HepG2 (cell line): ENCODE data around the gene DAB2IP. TPM values are rescaled to one million over a fixed set of nuclear protein-coding genes. Genes with fewer than 3 reads are reported as not detected.

Experiments used
- ATAC-seq: fragments of 200-7000 bp; cut with Tn5 transposase; 3 replicates; pipeline ENCODE4 v1.9.1; 2020; ENCODE audit warnings: mild to moderate bottlenecking, moderate library complexity
- BruUV-seq: library from RNA; stranded (reverse); fragments of 400-500 nt; replicated peaks from 2 replicates; lab custom pipeline; 2021; lab: Mats Ljungman, UMichigan
- CTCF ChIA-PET: fragments of 300-600 bp; formaldehyde crosslinking; extraction: SDS; loops from one replicate; lab custom pipeline; 2021; ENCODE audit warnings: low total read pairs, inconsistent platforms, low intra/inter-chr PET ratio; lab: Yijun Ruan, JAX
- POLR2A ChIA-PET: fragments of 350-600 bp; sonication (Branson Sonifier 250); formaldehyde crosslinking; loops from one replicate; lab custom pipeline; 2020; ENCODE audit warnings: antibody characterized with exemption, inconsistent platforms; lab: Yijun Ruan, JAX
- DNase-seq: peaks from one replicate; pipeline ENCODE4 v3.0.0-alpha.2; 2015; ENCODE audit warnings: low spot score
- FAIRE-seq: peaks from 3 replicates; lab custom pipeline; 2011; peaks lifted over from hg19 to GRCh38; lab: Jason Lieb, UNC
- H2AFZ ChIP-seq: one replicate; pipeline ENCODE4 v1.6.1; 2011; ENCODE audit warnings: low read length, inconsistent platforms
- H3K27ac ChIP-seq: fragments of 300-600 bp; 3 replicates; pipeline ENCODE4 v1.8.0; 2011; ENCODE audit warnings: mixed run types, mild to moderate bottlenecking, mixed read lengths, low read length, inconsistent platforms; ENCODE audit not compliant: insufficient read depth; ENCODE audit errors: extremely low read length
- H3K27me3 ChIP-seq, 2 experiments: fragments of 200-600 bp in 1 of 2; 2 replicates in 1 of 2; 3 replicates in 1 of 2; pipeline versions ENCODE4 v1.6.0 to v1.8.0; 2011; ENCODE audit warnings: low read length in 2 of 2, mild to moderate bottlenecking in 2 of 2, moderate library complexity in 2 of 2, inconsistent platforms in 1 of 2; ENCODE audit not compliant: insufficient read depth in 2 of 2, control insufficient read depth in 1 of 2
- H3K36me3 ChIP-seq, 2 experiments: fragments of 200-600 bp in 1 of 2; replicated peaks in 1 of 2; 2 replicates in 1 of 2; 3 replicates in 1 of 2; pipeline versions ENCODE4 v1.5.1 to v1.8.0; 2011; ENCODE audit warnings: low read length in 2 of 2, inconsistent platforms in 1 of 2; ENCODE audit not compliant: insufficient read depth in 2 of 2, control insufficient read depth in 1 of 2
- H3K4me1 ChIP-seq: 2 replicates; pipeline ENCODE4 v1.5.1; 2012; ENCODE audit warnings: low read length, inconsistent platforms; ENCODE audit not compliant: insufficient read depth
- H3K4me2 ChIP-seq: 2 replicates; pipeline ENCODE4 v1.6.0; 2011; ENCODE audit warnings: low read depth, low read length, inconsistent platforms
- H3K4me3 ChIP-seq, 3 experiments: fragments of 200-600 bp in 1 of 3; sonication (generic), shearing (Covaris generic) in 1 of 3; replicated peaks in 1 of 3; 2 replicates each; pipeline ENCODE4 v1.5.1; 2011 to 2016; ENCODE audit warnings: low read length in 3 of 3, inconsistent platforms in 2 of 3, low read depth in 2 of 3, mild to moderate bottlenecking in 2 of 3, control low read depth in 1 of 3, mixed read lengths in 1 of 3; ENCODE audit not compliant: insufficient read depth in 1 of 3
- H3K79me2 ChIP-seq: one replicate; pipeline ENCODE4 v1.6.1; 2011; ENCODE audit warnings: low read length, inconsistent platforms; ENCODE audit not compliant: insufficient read depth
- H3K9ac ChIP-seq: 2 replicates; pipeline ENCODE4 v1.6.0; 2011; ENCODE audit warnings: mild to moderate bottlenecking, low read depth, low read length, inconsistent platforms; ENCODE audit not compliant: insufficient read depth
- H3K9me3 ChIP-seq: 2 replicates; pipeline ENCODE4 v1.5.1; 2012; ENCODE audit warnings: mild to moderate bottlenecking, low read length
- H4K20me1 ChIP-seq: 2 replicates; pipeline ENCODE4 v1.6.0; 2011; ENCODE audit warnings: inconsistent platforms, mild to moderate bottlenecking, low read length, moderate library complexity; ENCODE audit not compliant: insufficient read depth
- CBFB ChIP-seq: sonication (generic); formaldehyde crosslinking; IDR thresholded peaks from 2 replicates; pipeline ENCODE4 v1.4.0; 2020; ENCODE audit warnings: missing genetic modification reagents
- CHCHD3 ChIP-seq: sonication (generic); formaldehyde crosslinking; IDR thresholded peaks from 2 replicates; pipeline ENCODE4 v1.8.0; 2022; ENCODE audit warnings: mild to moderate bottlenecking, missing genetic modification reagents, moderate library complexity
- CREM ChIP-seq, 2 experiments: sonication (generic) in 1 of 2; formaldehyde crosslinking in 1 of 2; IDR thresholded peaks; 2 replicates each; pipeline versions ENCODE4 v1.4.0 to v1.6.1; 2016 to 2020; ENCODE audit warnings: antibody characterized with exemption in 1 of 2, mild to moderate bottlenecking in 1 of 2, missing genetic modification reagents in 1 of 2
- FOXK1 ChIP-seq: sonication (generic); formaldehyde crosslinking; IDR thresholded peaks from 2 replicates; pipeline ENCODE4 v1.4.0; 2020; ENCODE audit warnings: low read depth, missing genetic modification reagents, borderline replicate concordance
- HDAC6 ChIP-seq: fragments of 200-600 bp; sonication (generic); IDR thresholded peaks from 2 replicates; pipeline ENCODE4 v1.7.0; 2017; ENCODE audit warnings: mild to moderate bottlenecking, antibody characterized with exemption, low read length, low read depth
- MAFK ChIP-seq, 2 experiments: IDR thresholded peaks in 1 of 2; conservative IDR thresholded peaks in 1 of 2; 2 replicates each; pipeline ENCODE4 v1.6.1; 2011; ENCODE audit warnings: improper control_type of control experiment in 2 of 2, low read length in 2 of 2
- NCOA2 ChIP-seq: sonication (generic); formaldehyde crosslinking; IDR thresholded peaks from 2 replicates; pipeline ENCODE4 v1.8.0; 2022; ENCODE audit warnings: inconsistent platforms
- RFXAP ChIP-seq: sonication (generic); formaldehyde crosslinking; IDR thresholded peaks from 2 replicates; pipeline ENCODE4 v1.4.0; 2020; ENCODE audit warnings: missing genetic modification reagents, borderline replicate concordance
- SP1 ChIP-seq, 2 experiments: fragments of 450-650 bp in 1 of 2; sonication (generic) in 1 of 2; formaldehyde crosslinking in 1 of 2; IDR thresholded peaks; 2 replicates each; pipeline versions ENCODE4 v1.4.0 to v1.6.1; 2016 to 2020; ENCODE audit warnings: missing genetic modification reagents in 1 of 2
- YY1 ChIP-seq: IDR thresholded peaks from 2 replicates; pipeline ENCODE4 v1.6.1; 2011; ENCODE audit warnings: low read length, low read depth, moderate library complexity, mild to moderate bottlenecking; ENCODE audit not compliant: insufficient read depth, insufficient replicate concordance
- ZFP36L2 ChIP-seq: sonication (generic); formaldehyde crosslinking; IDR thresholded peaks from 2 replicates; pipeline ENCODE4 v1.4.0; 2020; ENCODE audit warnings: missing genetic modification reagents
- ZNF430 ChIP-seq: sonication (generic); formaldehyde crosslinking; IDR thresholded peaks from 2 replicates; pipeline ENCODE4 v1.9.0; 2021; ENCODE audit warnings: mild to moderate bottlenecking, missing genetic modification reagents
- ZNF484 ChIP-seq: sonication (generic); formaldehyde crosslinking; IDR thresholded peaks from 2 replicates; pipeline ENCODE4 v1.5.1; 2020; ENCODE audit warnings: mild to moderate bottlenecking, low read depth, missing genetic modification reagents, borderline replicate concordance
- ZNF496 ChIP-seq: sonication (generic); formaldehyde crosslinking; IDR thresholded peaks from 2 replicates; pipeline ENCODE4 v1.8.1; 2023; ENCODE audit warnings: mild to moderate bottlenecking, moderate library complexity, missing genetic modification reagents; ENCODE audit not compliant: insufficient replicate concordance
- ZNF556 ChIP-seq: sonication (generic); formaldehyde crosslinking; IDR thresholded peaks from 2 replicates; pipeline ENCODE4 v1.4.0; 2020; ENCODE audit warnings: mild to moderate bottlenecking, missing genetic modification reagents, borderline replicate concordance
- ZNF788 ChIP-seq: sonication (generic); formaldehyde crosslinking; IDR thresholded peaks from 2 replicates; pipeline ENCODE4 v1.5.0; 2020; ENCODE audit warnings: mild to moderate bottlenecking, missing genetic modification reagents, borderline replicate concordance
- WGBS: methylation state at CpG from one replicate; pipeline ENCODE4 v1.1.6; 2017; ENCODE audit warnings: low lambda C conversion rate; 5-methylcytosine and 5-hydroxymethylcytosine counted together
- in situ Hi-C: cut with HindIII; loops from 2 replicates; pipeline ENCODE4 v1.10.0; 2017; ENCODE audit warnings: low pct_unique_long_range_greater_than_20kb; ENCODE audit not compliant: extremely low pct_ligation_motif_present
- intact Hi-C: fragments of 100-400 bp; cut with micrococcal nuclease; formaldehyde crosslinking; loops from one replicate; pipeline ENCODE4 v1.10.0; 2022; ENCODE audit not compliant: unreplicated experiment
- polyA plus RNA-seq, 8 experiments: library from polyadenylated mRNA; depleted of rRNA in 3 of 8; stranded (reverse) in 7 of 8; unstranded in 1 of 8; fragments of >200 nt; fragmentation: Illumina TruSeq in 4 of 8; extraction: Trizol in 4 of 8; gene quantifications; 2 replicates each; pipeline versions ENCODE4 v1.2.1 to v1.2.3, GENCODE V29; 2011 to 2016; ENCODE audit warnings: low read depth in 4 of 8, missing spikeins in 1 of 8, mixed read lengths in 1 of 8; ENCODE audit not compliant: insufficient read depth in 1 of 8
- total RNA-seq, 5 experiments: library from RNA; depleted of rRNA; stranded (reverse); fragments of >200 nt; fragmentation: Illumina TruSeq; extraction: Trizol; gene quantifications; 2 replicates each; pipeline ENCODE4 v1.2.3, GENCODE V29; 2016; ENCODE audit warnings: low read depth in 1 of 5
- TF ChIP-seq, protein P1 (sequence below): sonication (generic); formaldehyde crosslinking; IDR thresholded peaks from 2 replicates; pipeline ENCODE4 v1.4.0; 2020; ENCODE audit warnings: missing genetic modification reagents, low read depth, mild to moderate bottlenecking, borderline replicate concordance
- TF ChIP-seq, protein P2 (sequence below): sonication (generic); formaldehyde crosslinking; IDR thresholded peaks from 2 replicates; pipeline ENCODE4 v1.8.0; 2022; ENCODE audit warnings: missing genetic modification reagents, low read depth, mild to moderate bottlenecking, borderline replicate concordance
- TF ChIP-seq, protein P3 (sequence below): sonication (generic); formaldehyde crosslinking; IDR thresholded peaks from 2 replicates; pipeline ENCODE4 v1.8.1; 2023; ENCODE audit warnings: mild to moderate bottlenecking, missing genetic modification reagents
- TF ChIP-seq, protein P4 (sequence below): sonication (generic); formaldehyde crosslinking; IDR thresholded peaks from 2 replicates; pipeline ENCODE4 v1.4.0; 2020; ENCODE audit warnings: low read depth, mild to moderate bottlenecking, missing genetic modification reagents

DAB2IP gene
- total and polyA plus RNA-seq, 2 of the 13 experiments (the other 11 are each of a cell fraction or from before 2014, with no cell fraction given): 25.3 to 37.9 TPM

DNA sequence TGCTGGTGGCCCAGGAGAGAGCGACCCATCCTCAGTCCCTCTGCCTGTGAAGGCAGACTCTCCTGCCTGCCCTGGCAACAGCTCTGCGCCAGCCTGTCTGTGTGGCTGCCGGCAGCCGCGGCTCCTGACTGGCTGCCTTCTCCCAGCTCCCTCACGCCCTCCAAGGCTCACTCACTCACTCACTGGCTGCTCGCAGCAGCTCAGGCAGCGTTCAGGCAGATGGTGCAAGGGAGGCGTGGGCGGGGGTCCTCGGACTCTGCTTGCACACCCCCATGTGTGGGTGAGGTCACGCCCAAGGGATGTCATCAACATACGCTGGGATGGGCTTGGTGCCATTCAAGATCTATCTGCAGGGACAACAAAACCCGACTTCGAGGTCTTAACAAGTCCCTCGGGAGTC lies 66.7 kb downstream of the DAB2IP start:
- ATAC-seq (no peak), DNase-seq (no peak), FAIRE-seq (no peak)
- Histone ChIP-seq H3K4me2 (no peak overlapping the region), H3K4me1 (peaks cover 6% of the 10 kb centered on the region; the same call in 1 of the 2 replicates), H3K4me3 (no peak overlapping the region), H3K27ac (no peak overlapping the region), H3K36me3 (no peaks in the 10 kb centered on the region), H3K9me3 (no peaks in the 10 kb centered on the region), H4K20me1 (no peaks in the 10 kb centered on the region)
- CTCF ChIA-PET: no interaction called here
- 74% methylated on average over 7 of the region's 16 CpGs for WGBS
- intact Hi-C loops: no loop called here
- POLR2A ChIA-PET: no interaction called here
- TF ChIP-seq ZFP36L2 (CRISPR knock-in tag) (no peak), ZNF430 (CRISPR knock-in tag) (no peak), YY1 (no peak), MAFK (conservative IDR thresholded peaks at IDR 0.05 in 1 of 2, IDR thresholded peaks at IDR 0.05 in 1 of 2; ENCODE audit: low read length in 2 of 2) (no peak), ZNF496 (CRISPR knock-in tag) (no peak), CBFB (CRISPR knock-in tag) (no peak), ZNF484 (CRISPR knock-in tag) (no peak), NCOA2 (no peak), ZNF556 (CRISPR knock-in tag) (no peak), ZNF788 (CRISPR knock-in tag) (no peak), CREM (IDR thresholded peaks at IDR 0.05) (no peak), CREM (CRISPR knock-in tag; IDR thresholded peaks at IDR 0.05) (no peak), RFXAP (CRISPR knock-in tag) (no peak), SP1 (IDR thresholded peaks at IDR 0.05) (no peak), SP1 (CRISPR knock-in tag; IDR thresholded peaks at IDR 0.05) (no peak), HDAC6 (no peak), FOXK1 (CRISPR knock-in tag) (no peak), CHCHD3 (CRISPR knock-in tag) (no peak)
- TF ChIP-seq, protein P1, sequence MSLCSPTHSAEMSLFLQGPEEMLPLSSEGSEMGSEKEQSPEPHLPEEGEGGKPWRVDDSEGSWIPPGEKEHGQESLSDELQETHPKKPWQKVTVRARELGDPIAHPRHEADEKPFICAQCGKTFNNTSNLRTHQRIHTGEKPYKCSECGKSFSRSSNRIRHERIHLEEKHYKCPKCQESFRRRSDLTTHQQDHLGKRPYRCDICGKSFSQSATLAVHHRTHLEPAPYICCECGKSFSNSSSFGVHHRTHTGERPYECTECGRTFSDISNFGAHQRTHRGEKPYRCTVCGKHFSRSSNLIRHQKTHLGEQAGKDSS: no peak
- TF ChIP-seq, protein P2, sequence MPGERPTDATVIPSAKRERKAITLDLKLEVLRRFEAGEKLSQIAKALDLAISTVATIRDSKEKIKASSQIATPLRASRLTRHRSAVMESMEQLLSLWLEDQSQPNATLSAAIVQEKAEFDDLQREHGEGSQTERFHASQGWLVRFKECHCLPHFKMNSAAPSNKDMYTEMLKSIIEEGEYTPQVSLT (CRISPR knock-in tag): no peak
- TF ChIP-seq, protein P3, sequence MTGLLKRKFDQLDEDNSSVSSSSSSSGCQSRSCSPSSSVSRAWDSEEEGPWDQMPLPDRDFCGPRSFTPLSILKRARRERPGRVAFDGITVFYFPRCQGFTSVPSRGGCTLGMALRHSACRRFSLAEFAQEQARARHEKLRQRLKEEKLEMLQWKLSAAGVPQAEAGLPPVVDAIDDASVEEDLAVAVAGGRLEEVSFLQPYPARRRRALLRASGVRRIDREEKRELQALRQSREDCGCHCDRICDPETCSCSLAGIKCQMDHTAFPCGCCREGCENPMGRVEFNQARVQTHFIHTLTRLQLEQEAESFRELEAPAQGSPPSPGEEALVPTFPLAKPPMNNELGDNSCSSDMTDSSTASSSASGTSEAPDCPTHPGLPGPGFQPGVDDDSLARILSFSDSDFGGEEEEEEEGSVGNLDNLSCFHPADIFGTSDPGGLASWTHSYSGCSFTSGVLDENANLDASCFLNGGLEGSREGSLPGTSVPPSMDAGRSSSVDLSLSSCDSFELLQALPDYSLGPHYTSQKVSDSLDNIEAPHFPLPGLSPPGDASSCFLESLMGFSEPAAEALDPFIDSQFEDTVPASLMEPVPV: no peak
- TF ChIP-seq, protein P4, sequence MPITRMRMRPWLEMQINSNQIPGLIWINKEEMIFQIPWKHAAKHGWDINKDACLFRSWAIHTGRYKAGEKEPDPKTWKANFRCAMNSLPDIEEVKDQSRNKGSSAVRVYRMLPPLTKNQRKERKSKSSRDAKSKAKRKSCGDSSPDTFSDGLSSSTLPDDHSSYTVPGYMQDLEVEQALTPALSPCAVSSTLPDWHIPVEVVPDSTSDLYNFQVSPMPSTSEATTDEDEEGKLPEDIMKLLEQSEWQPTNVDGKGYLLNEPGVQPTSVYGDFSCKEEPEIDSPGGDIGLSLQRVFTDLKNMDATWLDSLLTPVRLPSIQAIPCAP: no peak
- TF ChIP-seq, all 625 proteins: peak for 0
- Histone ChIP-seq H2AFZ (no peak overlapping the region), H3K79me2 (no peaks in the 10 kb centered on the region), H3K9ac (no peak overlapping the region), H3K27me3 (no peaks in the 10 kb centered on the region)
- in situ Hi-C loops: no loop called here
- BruUV-seq: no TSS peak
